ENCODE measurements around the gene MORN3. TPM values are rescaled to one million over a fixed set of nuclear protein-coding genes. Genes with fewer than 3 reads are reported as not detected.

MORN3 gene
- total and polyA plus RNA-seq, 2 of the 8 experiments (the other 6 are each of a cell fraction or from before 2014, with no cell fraction given), result 0.39 to 0.93 TPM

DNA sequence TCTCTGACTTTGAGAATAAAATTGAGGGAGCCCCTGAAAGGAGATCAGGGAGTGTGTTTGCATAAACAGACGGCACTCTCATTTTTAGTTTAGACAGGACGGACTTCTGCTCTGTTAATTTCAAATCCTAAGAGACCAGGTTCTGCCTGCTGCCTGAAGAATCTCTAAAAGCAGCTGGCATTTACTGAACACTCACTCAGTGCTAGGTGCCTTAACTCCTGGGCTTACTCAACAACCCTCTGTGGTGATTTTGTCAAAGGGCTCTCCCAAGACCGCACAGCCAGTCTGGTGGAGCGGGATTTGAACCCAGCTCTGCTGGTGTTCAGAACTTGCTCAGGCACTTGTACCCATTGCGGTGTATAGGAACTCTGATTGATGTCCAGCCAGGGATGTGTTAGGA, 40.9 kb downstream of the MORN3 start:
- no peak overlapping the region for H4K5ac ChIP-seq (ENCODE audit: insufficient read length, low read depth, low read length)
- H3K18ac ChIP-seq (ENCODE audit: extremely low read depth, low read length), result no peak overlapping the region
- peak overlapping the region in 1 of 4 experiments; percentile 93; a peak in 2 of 8 replicates for H3K4me3 ChIP-seq (ENCODE audit: extremely low read depth in 1 of 4, insufficient read depth in 2 of 4, low read depth in 3 of 4, low read length in 4 of 4)
- ChIA-PET POLR2A (ENCODE audit: partially characterized antibody) (interaction anchor here (0.9 to 15.7 kb wide), 12 partner anchors 9 to 71 kb away, joined by 3 to 374 read pairs (median 6); partner anchors contain the start of genes KDM2B and MORN3), CTCF (ENCODE audit: partially characterized antibody) (interaction anchor here (0.6 to 7.1 kb wide), 13 partner anchors 8 to 234 kb away, joined by 3 to 50 read pairs (median 4); partner anchors contain the start of gene MORN3)
- H3K27ac ChIP-seq (ENCODE audit: low read depth, low read length), result no peak overlapping the region
- peaks cover 6 to 63% of the 10 kb centered on the region in 2 experiments for H3K79me2 ChIP-seq (ENCODE audit: control insufficient read depth in 1 of 2, insufficient read depth in 2 of 2, low read length in 2 of 2)
- H2BK20ac ChIP-seq (ENCODE audit: low read length), result no peak overlapping the region
- TF ChIP-seq NANOG (IDR thresholded peaks at IDR 0.05; ENCODE audit: insufficient read depth, low read depth, low read length, poor library complexity, severe bottlenecking) (no peak), RBBP5 (IDR thresholded peaks at IDR 0.05; ENCODE audit: borderline replicate concordance, low read depth, low read length) (no peak)
- H4K91ac ChIP-seq (replicated peaks; ENCODE audit: insufficient read length, low read length), result no peak overlapping the region
- H3K4ac ChIP-seq (replicated peaks; ENCODE audit: insufficient read length, low read depth, low read length), result no peak overlapping the region
- H3K79me1 ChIP-seq (ENCODE audit: low read depth, low read length), result peaks cover 22% of the 10 kb centered on the region
- no peak overlapping the region for H3K23ac ChIP-seq (ENCODE audit: insufficient read length)
- no peak overlapping the region for H2AK5ac ChIP-seq (ENCODE audit: low read depth, low read length)
- no peak overlapping the region for H2AFZ ChIP-seq (ENCODE audit: low read length)
- peak overlapping the region; percentile 85 to 91; a peak in 2 of 4 replicates for H3K4me2 ChIP-seq (ENCODE audit: insufficient read depth in 1 of 2, low read depth in 2 of 2, low read length in 2 of 2)
- DNase-seq (ENCODE audit: low read depth in 1 of 2, low spot score in 2 of 2) (no peak), FAIRE-seq (no peak)
- H2BK12ac ChIP-seq (ENCODE audit: low read depth, low read length), result no peak overlapping the region
- no peak overlapping the region for H2BK15ac ChIP-seq (ENCODE audit: low read length)
- no peaks in the 10 kb centered on the region for H3K27me3 ChIP-seq (replicated peaks in 1 of 4; ENCODE audit: control insufficient read depth in 3 of 4, extremely low read depth in 1 of 4, insufficient read depth in 3 of 4, low read length in 3 of 4)
- no peak overlapping the region for H3K56ac ChIP-seq (replicated peaks; ENCODE audit: insufficient read length, low read depth, low read length)
- no peak overlapping the region for H4K8ac ChIP-seq (ENCODE audit: extremely low read depth, insufficient read depth, low read length)
- H3K23me2 ChIP-seq (ENCODE audit: low read depth, low read length), result peaks cover 11% of the 10 kb centered on the region; the same call in 1 of the 2 replicates
- H3K9ac ChIP-seq (replicated peaks in 1 of 4; ENCODE audit: extremely low read depth in 1 of 4, low read depth in 3 of 4, low read length in 3 of 4), result no peak overlapping the region
- WGBS, 2 experiments (ENCODE audit: extremely low coverage in 1 of 2, insufficient coverage in 1 of 2, insufficient read length in 1 of 2, insufficient replicate concordance in 2 of 2, low coverage in 1 of 2, low lambda C conversion rate in 2 of 2, missing lambda C conversion rate in 1 of 2), result 90% methylated on average over 5 of the region's 5 CpGs; no CpG with 5 or more reads in 1 of the 2 experiments
- peaks cover 16 to 30% (median 19%) of the 10 kb centered on the region in 4 experiments for H3K4me1 ChIP-seq (replicated peaks in 1 of 4; ENCODE audit: control insufficient read depth in 3 of 4, insufficient read depth in 4 of 4, low read length in 3 of 4)
- no peak overlapping the region for H3K14ac ChIP-seq (ENCODE audit: insufficient read length)
- H3K9me3 ChIP-seq (ENCODE audit: insufficient read depth in 2 of 2, low read depth in 1 of 2, low read length in 1 of 2), result no peaks in the 10 kb centered on the region
- no peak overlapping the region for H2BK120ac ChIP-seq (replicated peaks; ENCODE audit: low read depth, low read length)
- H3K36me3 ChIP-seq (ENCODE audit: control insufficient read depth in 2 of 4, insufficient read depth in 4 of 4, low read length in 3 of 4), result no peaks in the 10 kb centered on the region; a peak in 1 of 8 replicates
- no peak overlapping the region for H2BK5ac ChIP-seq (ENCODE audit: low read depth, low read length)
- peaks cover 13 to 16% of the 10 kb centered on the region in 2 experiments for H4K20me1 ChIP-seq (replicated peaks in 1 of 2; ENCODE audit: control insufficient read depth in 1 of 2, insufficient read depth in 2 of 2, low read length in 2 of 2)

Measured in H1 (cell line).